Upper lobe of left lung (tissue), 6 donors: ENCODE data around the gene CBX8. TPM values are rescaled to one million over a fixed set of nuclear protein-coding genes. Genes with fewer than 3 reads are reported as not detected.

Experiments
- ATAC-seq, 2 donors: fragments of 200-7000 bp; cut with Tn5 transposase; one replicate each; pipeline ENCODE4 v1.9.1; 2022; ENCODE audit warnings: mild to moderate bottlenecking in 2 of 2, moderate library complexity in 2 of 2; ENCODE audit not compliant: low FRiP score in 2 of 2
- DNase-seq, 2 donors: peaks; one replicate each; pipeline ENCODE4 v3.0.0-alpha.2; 2019 to 2020
- H3K27ac ChIP-seq, 4 donors: fragments of 200-600 bp; sonication (generic); one replicate each; pipeline ENCODE4 v1.5.1; 2016 to 2019
- H3K27me3 ChIP-seq, 4 donors: fragments of 200-600 bp; sonication (generic); one replicate each; pipeline ENCODE4 v1.5.1; 2017 to 2019
- H3K36me3 ChIP-seq, 4 donors: fragments of 200-600 bp; sonication (generic); one replicate each; pipeline ENCODE4 v1.5.1; 2016 to 2019
- H3K4me1 ChIP-seq, 4 donors: fragments of 200-600 bp; sonication (generic); one replicate each; pipeline ENCODE4 v1.5.1; 2018 to 2019
- H3K4me3 ChIP-seq, 4 donors: fragments of 200-600 bp; sonication (generic); one replicate each; pipeline ENCODE4 v1.5.1; 2017 to 2019; ENCODE audit warnings: mild to moderate bottlenecking in 2 of 4, moderate library complexity in 1 of 4
- H3K9me3 ChIP-seq, 4 donors: fragments of 200-600 bp; sonication (generic); one replicate each; pipeline ENCODE4 v1.5.1; 2018 to 2019
- EP300 ChIP-seq, 4 donors: sonication (generic); formaldehyde crosslinking; IDR thresholded peaks; one replicate each; pipeline ENCODE4 v1.5.1; 2017; ENCODE audit warnings: antibody characterized with exemption in 4 of 4, control low read depth in 2 of 4
- POLR2A ChIP-seq, 4 donors: fragments of 450-650 bp; IDR thresholded peaks; one replicate each; pipeline ENCODE4 v1.5.1; 2016 to 2017; ENCODE audit warnings: antibody characterized with exemption in 4 of 4, mild to moderate bottlenecking in 2 of 4
- POLR2AphosphoS5 ChIP-seq, 2 donors: sonication (generic); formaldehyde crosslinking; IDR thresholded peaks; one replicate each; pipeline ENCODE4 v1.5.1; 2017; ENCODE audit warnings: antibody characterized with exemption in 2 of 2
- WGBS, 2 donors: methylation state at CpG; one replicate each; pipeline ENCODE4 v1.1.5; 2017 to 2018; 5-methylcytosine and 5-hydroxymethylcytosine counted together
- total RNA-seq, 6 donors: library from RNA; depleted of rRNA in 4 of 6; stranded (reverse); fragments of >200 nt in 4 of 6; gene quantifications; one replicate each; pipeline versions ENCODE4 v1.1.0 to v1.2.1, GENCODE V29; 2016 to 2021
- TF ChIP-seq, protein P1 (sequence below), 6 experiments: fragments of 450-650 bp in 4 of 6; fragments of 200-600 bp in 2 of 6; sonication (generic) in 2 of 6; IDR thresholded peaks; one replicate each; pipeline ENCODE4 v1.5.1; 2016 to 2019; ENCODE audit warnings: antibody characterized with exemption in 6 of 6
- donor health status: DM: no; HTN: no; CAD: no; lungs with moderate emphysema.
- donor health status: DM: no; HTN: yes; CAD: no; lungs with severe emphysema.

CBX8 gene
- total RNA-seq, 6 donors from 2014 or later: 2.0 to 16.8 (median 8.8) TPM

DNA sequence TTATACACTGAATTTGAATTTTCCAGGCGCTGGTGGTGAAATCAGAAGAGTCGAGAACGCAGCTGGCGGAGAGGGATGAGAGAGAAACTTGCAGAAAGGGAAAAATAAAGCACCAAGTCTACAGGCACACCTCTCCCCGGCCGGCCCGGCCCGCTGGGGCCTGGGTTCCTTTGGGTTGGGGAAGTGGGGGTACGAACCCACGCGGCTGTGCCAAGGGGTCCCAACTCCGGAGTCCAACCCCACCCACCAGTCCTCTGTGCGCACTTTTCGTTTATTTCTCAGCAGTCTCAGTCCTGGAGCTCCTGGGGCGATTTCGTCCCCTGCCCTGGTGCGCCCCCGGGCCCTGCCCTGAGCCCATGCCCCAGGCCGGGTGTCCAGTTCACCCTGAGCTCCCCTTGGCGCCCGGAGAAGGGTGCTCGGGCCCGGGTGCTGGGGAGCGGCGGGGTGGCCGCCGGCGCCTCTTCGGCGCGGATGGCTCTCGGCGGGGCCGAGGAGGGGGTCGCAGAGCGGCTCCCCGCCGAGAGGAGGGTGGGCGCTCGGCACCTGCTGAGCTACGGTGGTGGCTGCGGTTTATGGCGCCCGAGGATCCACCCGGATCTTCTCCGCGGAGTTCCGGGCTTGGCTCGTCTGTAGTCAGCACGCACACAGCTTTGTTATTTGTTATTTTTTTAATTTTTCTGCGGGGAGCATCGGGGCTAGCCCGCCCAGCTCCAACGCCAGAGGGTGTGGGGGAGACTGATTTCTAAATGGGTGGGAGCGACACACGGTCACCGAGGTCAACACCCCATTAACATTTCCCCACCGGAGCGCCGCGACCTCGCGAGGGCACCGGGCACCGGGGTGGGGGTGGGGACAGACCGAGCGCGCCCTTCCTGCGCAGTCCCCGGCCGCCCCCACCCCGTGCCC lies 15.7 kb upstream of the CBX8 start:
- DNase-seq (peak in 1 of 2 donors; percentile 77), ATAC-seq (no peak)
- H3K4me3 ChIP-seq: peak overlapping the region in 3 of 4 donors; percentile 34 to 43 (median 38)
- WGBS, 2 donors: 5 to 6% methylated on average over 42 to 53 of the region's 72 CpGs
- H3K9me3 ChIP-seq: peaks cover 0 to 4% (median 0%) of the 10 kb centered on the region in 4 donors
- no peaks in the 10 kb centered on the region for H3K36me3 ChIP-seq
- H3K27me3 ChIP-seq: peaks cover 8 to 87% (median 72%) of the 10 kb centered on the region in 4 donors
- H3K4me1 ChIP-seq: peaks cover 55 to 65% (median 59%) of the 10 kb centered on the region in 4 donors
- TF ChIP-seq, protein P1, sequence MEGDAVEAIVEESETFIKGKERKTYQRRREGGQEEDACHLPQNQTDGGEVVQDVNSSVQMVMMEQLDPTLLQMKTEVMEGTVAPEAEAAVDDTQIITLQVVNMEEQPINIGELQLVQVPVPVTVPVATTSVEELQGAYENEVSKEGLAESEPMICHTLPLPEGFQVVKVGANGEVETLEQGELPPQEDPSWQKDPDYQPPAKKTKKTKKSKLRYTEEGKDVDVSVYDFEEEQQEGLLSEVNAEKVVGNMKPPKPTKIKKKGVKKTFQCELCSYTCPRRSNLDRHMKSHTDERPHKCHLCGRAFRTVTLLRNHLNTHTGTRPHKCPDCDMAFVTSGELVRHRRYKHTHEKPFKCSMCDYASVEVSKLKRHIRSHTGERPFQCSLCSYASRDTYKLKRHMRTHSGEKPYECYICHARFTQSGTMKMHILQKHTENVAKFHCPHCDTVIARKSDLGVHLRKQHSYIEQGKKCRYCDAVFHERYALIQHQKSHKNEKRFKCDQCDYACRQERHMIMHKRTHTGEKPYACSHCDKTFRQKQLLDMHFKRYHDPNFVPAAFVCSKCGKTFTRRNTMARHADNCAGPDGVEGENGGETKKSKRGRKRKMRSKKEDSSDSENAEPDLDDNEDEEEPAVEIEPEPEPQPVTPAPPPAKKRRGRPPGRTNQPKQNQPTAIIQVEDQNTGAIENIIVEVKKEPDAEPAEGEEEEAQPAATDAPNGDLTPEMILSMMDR (IDR thresholded peaks at IDR 0.05): no peak
- TF ChIP-seq EP300 (IDR thresholded peaks at IDR 0.05): no peak
- no peak for TF ChIP-seq POLR2A (IDR thresholded peaks at IDR 0.05)
- TF ChIP-seq POLR2AphosphoS5 (IDR thresholded peaks at IDR 0.05): no peak
- no peak overlapping the region for H3K27ac ChIP-seq

DNA sequence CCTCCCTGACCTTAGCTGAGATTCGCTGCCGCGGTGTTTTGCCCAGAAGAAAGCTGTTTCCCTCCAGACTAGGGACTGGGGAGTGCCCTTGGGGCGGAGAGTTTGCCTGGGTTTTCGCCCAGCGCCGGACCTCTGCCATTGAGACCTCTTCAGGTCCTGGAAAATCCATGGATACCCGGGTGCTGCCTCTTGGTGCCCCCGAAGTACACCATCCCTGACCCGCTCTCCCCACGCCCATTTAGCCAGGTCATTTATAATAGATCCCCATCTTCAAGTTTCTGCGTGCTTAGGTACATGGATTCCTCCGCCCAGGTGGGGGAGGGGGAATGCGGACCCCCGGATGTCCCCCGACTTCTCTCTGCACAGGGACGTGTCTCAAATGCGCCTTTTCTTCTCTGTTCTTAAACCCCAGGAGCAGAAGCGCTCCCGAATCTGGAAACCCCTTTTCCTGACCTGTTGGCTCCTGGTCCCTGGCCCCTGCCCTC lies 15.0 kb upstream of the CBX8 start:
- Histone ChIP-seq H3K4me3 (no peak overlapping the region), H3K27ac (no peak overlapping the region), H3K4me1 (peaks cover 55 to 65% (median 59%) of the 10 kb centered on the region in 4 donors), H3K9me3 (peaks cover 0 to 4% (median 0%) of the 10 kb centered on the region in 4 donors), H3K27me3 (peaks cover 8 to 93% (median 78%) of the 10 kb centered on the region in 4 donors), H3K36me3 (no peaks in the 10 kb centered on the region)
- TF ChIP-seq POLR2A (IDR thresholded peaks at IDR 0.05): no peak
- no peak for TF ChIP-seq EP300 (IDR thresholded peaks at IDR 0.05)
- TF ChIP-seq, protein P1 (IDR thresholded peaks at IDR 0.05): no peak
- no peak for TF ChIP-seq POLR2AphosphoS5 (IDR thresholded peaks at IDR 0.05)
- ATAC-seq: no peak
- no peak for DNase-seq
- WGBS, 2 donors: 5 to 12% methylated on average over 19 to 20 of the region's 20 CpGs

DNA sequence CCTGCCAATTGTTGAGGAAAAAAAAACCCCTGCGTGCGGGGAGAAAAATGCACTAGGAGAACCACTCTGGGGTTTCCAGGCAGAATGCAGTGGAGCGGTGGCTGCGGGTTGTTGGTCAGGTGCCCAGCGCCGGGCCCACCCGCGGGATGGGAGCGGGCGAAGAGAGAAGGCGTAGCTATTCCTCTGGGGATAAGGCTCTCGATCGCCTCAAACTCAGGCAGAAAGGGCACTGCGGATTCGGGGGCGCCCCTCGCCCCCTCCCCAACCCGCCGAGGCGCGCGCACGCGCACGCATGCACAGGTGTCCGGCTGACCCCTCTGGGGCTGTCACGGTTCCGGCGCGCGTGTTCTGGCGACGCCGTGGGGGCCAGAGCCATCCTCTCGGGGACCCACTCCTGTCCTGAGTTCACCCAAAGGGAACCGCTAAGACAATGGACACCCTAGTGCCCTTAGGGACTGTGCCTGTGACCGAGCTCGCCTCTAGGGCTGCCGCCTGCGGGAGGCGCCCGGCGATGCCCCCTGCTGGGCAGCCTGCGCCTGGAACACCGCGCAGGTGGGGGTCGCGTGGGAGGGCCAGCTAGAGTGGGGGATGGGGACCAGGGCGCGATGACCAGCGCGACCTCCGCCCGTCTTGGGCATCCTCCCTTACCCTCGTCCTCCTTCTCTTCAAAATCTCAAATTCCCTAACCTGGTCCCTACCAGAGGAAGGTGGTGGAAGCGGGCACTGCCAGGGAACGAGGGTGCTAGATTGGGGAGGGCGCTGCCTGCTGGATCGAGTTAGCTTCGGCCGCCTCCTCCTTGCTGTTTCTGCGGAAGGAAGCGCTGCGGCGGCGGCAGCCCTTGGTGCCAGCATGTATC lies 14.4 kb upstream of the CBX8 start:
- ATAC-seq (peak in 1 of 2 donors; percentile 12), DNase-seq (peak in 1 of 2 donors; percentile 84)
- TF ChIP-seq EP300 (IDR thresholded peaks at IDR 0.05): no peak
- TF ChIP-seq POLR2AphosphoS5 (IDR thresholded peaks at IDR 0.05): no peak
- TF ChIP-seq, protein P1 (IDR thresholded peaks at IDR 0.05): peak; percentile 32 to 68 (median 60)
- H3K27me3 ChIP-seq: peaks cover 8 to 99% (median 83%) of the 10 kb centered on the region in 4 donors
- H3K4me3 ChIP-seq: no peak overlapping the region
- no peak overlapping the region for H3K27ac ChIP-seq
- WGBS, 2 donors: 4 to 6% methylated on average over 35 to 37 of the region's 66 CpGs
- H3K36me3 ChIP-seq: no peaks in the 10 kb centered on the region
- H3K4me1 ChIP-seq: peaks cover 55 to 65% (median 59%) of the 10 kb centered on the region in 4 donors
- H3K9me3 ChIP-seq: peaks cover 0 to 4% (median 0%) of the 10 kb centered on the region in 4 donors

DNA sequence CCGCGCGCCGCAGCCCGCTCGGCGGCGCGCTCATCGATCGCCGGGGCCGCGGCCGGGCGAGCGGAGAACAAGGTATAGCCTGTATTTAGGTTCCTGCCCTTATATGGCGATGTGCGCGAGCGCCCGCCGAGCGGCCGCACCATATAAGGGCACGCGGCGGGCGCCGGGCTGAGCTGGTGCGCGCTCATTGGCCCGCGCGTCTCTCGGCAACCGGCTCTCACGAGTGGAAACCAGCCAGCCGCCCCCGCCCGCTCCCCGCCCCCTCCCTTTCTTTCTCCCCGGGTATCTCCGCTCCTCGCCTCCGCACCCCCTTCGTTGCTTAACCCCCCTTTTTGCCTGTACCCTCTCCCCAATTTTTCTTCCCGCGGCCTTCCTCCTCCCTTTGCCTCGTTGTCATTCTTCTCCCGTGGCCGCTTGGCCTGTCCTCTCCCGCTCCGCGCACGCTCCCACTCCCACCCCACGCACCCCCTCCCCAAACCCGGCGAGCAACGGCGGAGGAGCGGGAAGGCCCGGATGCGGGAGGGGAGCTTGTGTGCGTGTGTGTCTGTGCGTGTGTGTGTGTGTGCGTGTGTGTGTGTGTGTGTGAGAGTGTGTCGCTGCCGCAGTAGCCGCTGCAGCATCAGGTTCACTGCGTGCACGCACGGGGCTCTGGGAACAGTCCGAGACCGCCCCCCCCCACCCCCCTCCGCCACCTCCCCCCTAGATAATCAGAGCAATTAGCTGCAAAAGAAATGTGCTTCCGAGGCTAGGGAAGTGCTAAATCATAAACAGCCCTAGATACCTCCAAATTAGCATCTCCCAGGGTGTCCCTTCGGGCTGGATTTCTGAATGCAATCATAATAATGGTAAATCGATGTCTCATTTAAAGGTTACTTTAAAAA lies 13.5 kb upstream of the CBX8 start:
- TF ChIP-seq, protein P1 (IDR thresholded peaks at IDR 0.05): no peak
- no peak for TF ChIP-seq POLR2AphosphoS5 (IDR thresholded peaks at IDR 0.05)
- TF ChIP-seq EP300 (IDR thresholded peaks at IDR 0.05): no peak
- no peak for TF ChIP-seq POLR2A (IDR thresholded peaks at IDR 0.05)
- Histone ChIP-seq H3K27ac (no peak overlapping the region), H3K4me1 (peaks cover 52 to 60% (median 57%) of the 10 kb centered on the region in 4 donors), H3K4me3 (peak overlapping the region in 2 of 4 donors; percentile 3 to 8), H3K27me3 (peaks cover 8 to 98% (median 83%) of the 10 kb centered on the region in 4 donors), H3K9me3 (peaks cover 0 to 4% (median 0%) of the 10 kb centered on the region in 4 donors), H3K36me3 (no peaks in the 10 kb centered on the region)
- ATAC-seq (peak in 1 of 2 donors; percentile 84), DNase-seq (peak; percentile 73 to 94)
- 1 to 2% methylated on average over 42 to 56 of the region's 79 CpGs for WGBS, 2 donors
